SK-N-SH treated with all-trans-retinoic acid at 6 μM for 48 hours (cell line): ENCODE data around the gene DUSP14.

Experiments used
- ATAC-seq: fragments of 200-7000 bp; cut with Tn5 transposase; 3 replicates; pipeline ENCODE4 v1.9.1; 2020; ENCODE audit warnings: mild to moderate bottlenecking, moderate library complexity
- ARNTL ChIP-seq: fragments of 450-650 bp; formaldehyde crosslinking; IDR thresholded peaks from 2 replicates; pipeline ENCODE4 v1.5.0; 2020; ENCODE audit warnings: low read depth, mild to moderate bottlenecking, moderate library complexity, borderline replicate concordance
- BACH2 ChIP-seq: fragments of 250-450 bp; sonication (Bioruptor Pico); IDR thresholded peaks from 2 replicates; pipeline ENCODE4 v1.9.0; 2021; ENCODE audit warnings: mild to moderate bottlenecking, borderline replicate concordance
- CSDC2 ChIP-seq: fragments of 250-450 bp; sonication (Bioruptor Pico); IDR thresholded peaks from 2 replicates; pipeline ENCODE4 v1.5.0; 2020; ENCODE audit warnings: mild to moderate bottlenecking, moderate library complexity
- CSRNP3 ChIP-seq: fragments of 250-450 bp; sonication (Bioruptor Pico); IDR thresholded peaks from 2 replicates; pipeline ENCODE4 v1.5.1; 2021; ENCODE audit warnings: mild to moderate bottlenecking, moderate library complexity
- ESRRG ChIP-seq: fragments of 250-450 bp; sonication (Bioruptor Pico); IDR thresholded peaks from 2 replicates; pipeline ENCODE4 v1.6.1; 2021; ENCODE audit warnings: mild to moderate bottlenecking
- ISL1 ChIP-seq: fragments of 250-450 bp; sonication (Bioruptor Pico); IDR thresholded peaks from 2 replicates; pipeline ENCODE4 v2.1.2; 2022; ENCODE audit warnings: mild to moderate bottlenecking, moderate library complexity
- PATZ1 ChIP-seq: fragments of 250-450 bp; sonication (Bioruptor Pico); IDR thresholded peaks from 2 replicates; pipeline ENCODE4 v1.8.0; 2020; ENCODE audit warnings: mild to moderate bottlenecking, moderate library complexity, borderline replicate concordance
- RARB ChIP-seq: fragments of 250-450 bp; sonication (Bioruptor Pico); IDR thresholded peaks from 2 replicates; pipeline ENCODE4 v1.8.0; 2021; ENCODE audit warnings: mild to moderate bottlenecking, moderate library complexity
- SNAI2 ChIP-seq: fragments of 250-450 bp; sonication (Bioruptor Pico); IDR thresholded peaks from 2 replicates; pipeline ENCODE4 v1.5.0; 2020; ENCODE audit warnings: mild to moderate bottlenecking, moderate library complexity
- TCF4 ChIP-seq: fragments of 250-450 bp; sonication (Bioruptor Pico); IDR thresholded peaks from 2 replicates; pipeline ENCODE4 v1.8.0; 2021; ENCODE audit warnings: mild to moderate bottlenecking, moderate library complexity, borderline replicate concordance
- TOX ChIP-seq: fragments of 250-450 bp; sonication (Bioruptor Pico); IDR thresholded peaks from 2 replicates; pipeline ENCODE4 v1.8.0; 2021; ENCODE audit warnings: mild to moderate bottlenecking, moderate library complexity, borderline replicate concordance
- TSHZ2 ChIP-seq: fragments of 250-450 bp; sonication (Bioruptor Pico); IDR thresholded peaks from 2 replicates; pipeline ENCODE4 v1.5.0; 2020; ENCODE audit warnings: mild to moderate bottlenecking, moderate library complexity
- ZC3H10 ChIP-seq: fragments of 250-450 bp; sonication (Bioruptor Pico); IDR thresholded peaks from 2 replicates; pipeline ENCODE4 v1.5.1; 2021; ENCODE audit warnings: mild to moderate bottlenecking, moderate library complexity
- ZFP3 ChIP-seq: fragments of 250-450 bp; sonication (Bioruptor Pico); IDR thresholded peaks from 2 replicates; pipeline ENCODE4 v1.5.0; 2020; ENCODE audit warnings: mild to moderate bottlenecking, moderate library complexity
- ZNF565 ChIP-seq: fragments of 450-650 bp; formaldehyde crosslinking; conservative IDR thresholded peaks from 2 replicates; pipeline ENCODE4 v1.5.0; 2020; ENCODE audit warnings: low read depth, mild to moderate bottlenecking, moderate library complexity

The DUSP14 gene

GRCh38 chr17:37535906-37536305 lies 46.2 kb downstream of the DUSP14 start:
- no peak for ATAC-seq
- TF ChIP-seq ARNTL (CRISPR knock-in tag) (no peak), TOX (CRISPR knock-in tag) (no peak)

GRCh38 chr17:37538981-37539659 lies 49.4 kb downstream of the DUSP14 start:
- TF ChIP-seq TCF4 (CRISPR knock-in tag) (no peak), TSHZ2 (CRISPR knock-in tag) (no peak), BACH2 (CRISPR knock-in tag) (no peak), RARB (no peak), ZC3H10 (no peak), ZNF565 (no peak), ESRRG (no peak), TOX (CRISPR knock-in tag) (no peak), ARNTL (CRISPR knock-in tag) (no peak)

GRCh38 chr17:37541880-37542660 lies 52.4 kb downstream of the DUSP14 start:
- no peak for ATAC-seq
- no peak for TF ChIP-seq TOX (CRISPR knock-in tag)
- no peak for TF ChIP-seq ISL1 (CRISPR knock-in tag)
- TF ChIP-seq PATZ1 (CRISPR knock-in tag) = no peak
- TF ChIP-seq SNAI2 = no peak
- no peak for TF ChIP-seq RARB
- no peak for TF ChIP-seq CSDC2
- no peak for TF ChIP-seq BACH2 (CRISPR knock-in tag)
- TF ChIP-seq CSRNP3 (CRISPR knock-in tag) = no peak
- no peak for TF ChIP-seq ARNTL (CRISPR knock-in tag)

More at GRCh38 chr17:37538981-37539659, 49.4 kb downstream of the DUSP14 start:
- ATAC-seq = no peak

GRCh38 chr17:37543637-37544052 lies 54.0 kb downstream of the DUSP14 start:
- no peak for ATAC-seq
- no peak for TF ChIP-seq ZC3H10
- TF ChIP-seq BACH2 (CRISPR knock-in tag) = no peak
- TF ChIP-seq ESRRG = no peak
- TF ChIP-seq PATZ1 (CRISPR knock-in tag) = no peak
- TF ChIP-seq RARB = no peak
- TF ChIP-seq CSRNP3 (CRISPR knock-in tag) = no peak
- TF ChIP-seq ZFP3 (CRISPR knock-in tag) = no peak
